ENCODE measurements around the gene REPS1.
"Not testable (repeated sequence)": the region's sequence is repeated elsewhere in the genome, so short reads cannot be mapped to it uniquely, and the experiment has no call there.

The REPS1 gene

GRCh38 chr6:138987643-138988468 lies at the start of gene REPS1:
Gene REPS1 (minus strand): TSS chr6:138988253. CDS start chr6:138987682, 571 bp downstream.
- peak; percentile 30 to 93 (median 81) for DNase-seq

- DNase-seq = no peak
Observed at GRCh38 chr6:139037490-139037889, 49.4 kb upstream of the REPS1 start.

- DNase-seq = peak in 1 of 51 donors; percentile 3
Observed at GRCh38 chr6:139030228-139030963, 42.3 kb upstream of the REPS1 start.

GRCh38 chr6:139029470-139030227 lies 41.6 kb upstream of the REPS1 start:
- DNase-seq = peak in 28 of 51 donors; percentile 3 to 57 (median 28)

- DNase-seq = peak in 38 of 51 donors; percentile 3 to 72 (median 35)
Observed at GRCh38 chr6:139028658-139029469, 40.8 kb upstream of the REPS1 start, which contains the start of gene ABRACL. Gene ABRACL (plus strand): TSS chr6:139028745. CDS start chr6:139034161, 5,416 bp downstream.

- DNase-seq = peak in 1 of 51 donors; percentile 42
Observed at GRCh38 chr6:139028215-139028657, 40.2 kb upstream of the REPS1 start.

- DNase-seq = peak in 1 of 51 donors; percentile 30
Observed at GRCh38 chr6:139027620-139028182, 39.6 kb upstream of the REPS1 start.

- DNase-seq = not testable (repeated sequence)
Observed at GRCh38 chr6:139025416-139025815, 37.4 kb upstream of the REPS1 start.

GRCh38 chr6:139020689-139021088 lies 32.6 kb upstream of the REPS1 start:
- DNase-seq = no peak

GRCh38 chr6:139019722-139020121 lies 31.7 kb upstream of the REPS1 start:
- no peak for DNase-seq

- peak in 1 of 51 donors; percentile 53 for DNase-seq
Observed at GRCh38 chr6:139017227-139017626, 29.2 kb upstream of the REPS1 start.

- peak in 1 of 51 donors; percentile 53 for DNase-seq
Observed at GRCh38 chr6:139016337-139017213, 28.5 kb upstream of the REPS1 start.

GRCh38 chr6:139014945-139015344 lies 26.9 kb upstream of the REPS1 start:
- no peak for DNase-seq

- DNase-seq = peak in 2 of 51 donors; percentile 2 to 14
Observed at GRCh38 chr6:139013185-139013800, 25.2 kb upstream of the REPS1 start.

- no peak for DNase-seq
Observed at GRCh38 chr6:139011980-139012379, 23.9 kb upstream of the REPS1 start.

GRCh38 chr6:139010674-139011073 lies 22.6 kb upstream of the REPS1 start:
- DNase-seq = no peak

- no peak for DNase-seq
Observed at GRCh38 chr6:139008117-139008516, 20.1 kb upstream of the REPS1 start.

- no peak for DNase-seq
Observed at GRCh38 chr6:139007428-139007827, 19.4 kb upstream of the REPS1 start.

GRCh38 chr6:139006477-139006876 lies 18.4 kb upstream of the REPS1 start:
- no peak for DNase-seq

Measured in hypothalamus (tissue), 51 donors.